CD14-positive monocyte (primary cell): ENCODE data around the gene SCN8A. TPM values are rescaled to one million over a fixed set of nuclear protein-coding genes. Genes with fewer than 3 reads are reported as not detected.
A peak's percentile ranks its signal among the peaks of the same experiment; 100 is the strongest.

Experiments used
- DNase-seq, 3 donors: peaks; one replicate each; pipeline ENCODE4 v3.0.0-alpha.2; 2011 to 2022
- H2AFZ ChIP-seq: 2 replicates; pipeline ENCODE4 v1.6.0; 2012; ENCODE audit warnings: mild to moderate bottlenecking, low read depth, low read length, inconsistent platforms; ENCODE audit not compliant: insufficient read depth, poor library complexity, severe bottlenecking
- H3K27ac ChIP-seq, 2 donors: 1 replicate in 1 of 2; 2 replicates in 1 of 2; pipeline ENCODE4 v1.5.1; 2012 to 2013; ENCODE audit warnings: low read length in 2 of 2, control low read depth in 1 of 2, inconsistent platforms in 1 of 2, low read depth in 1 of 2, mild to moderate bottlenecking in 1 of 2
- H3K27me3 ChIP-seq, 2 donors: one replicate each; pipeline versions ENCODE4 v1.6.0 to v1.6.1; 2011 to 2013; ENCODE audit warnings: low read length in 2 of 2; ENCODE audit not compliant: control insufficient read depth in 2 of 2, insufficient read depth in 2 of 2
- H3K36me3 ChIP-seq, 2 donors: replicated peaks in 1 of 2; 1 replicate in 1 of 2; 2 replicates in 1 of 2; pipeline versions ENCODE4 v1.5.1 to v1.6.1; 2012 to 2013; ENCODE audit warnings: low read length in 2 of 2, control low read depth in 1 of 2, inconsistent platforms in 1 of 2, mild to moderate bottlenecking in 1 of 2; ENCODE audit not compliant: insufficient read depth in 2 of 2, control insufficient read depth in 1 of 2
- H3K4me1 ChIP-seq, 2 donors: 1 replicate in 1 of 2; 2 replicates in 1 of 2; pipeline versions ENCODE4 v1.5.1 to v1.6.1; 2012 to 2013; ENCODE audit warnings: low read length in 2 of 2, control low read depth in 1 of 2, inconsistent platforms in 1 of 2, mild to moderate bottlenecking in 1 of 2, moderate library complexity in 1 of 2; ENCODE audit not compliant: insufficient read depth in 2 of 2, control insufficient read depth in 1 of 2
- H3K4me2 ChIP-seq: replicated peaks from 2 replicates; pipeline ENCODE3; 2012; ENCODE audit warnings: low read length, moderate library complexity, mild to moderate bottlenecking; ENCODE audit not compliant: poor library complexity, severe bottlenecking; ENCODE audit errors: extremely low read depth
- H3K4me3 ChIP-seq, 3 experiments: fragments of 200-600 bp in 1 of 3; sonication (generic) in 1 of 3; replicated peaks in 1 of 3; 1 replicate in 2 of 3; 2 replicates in 1 of 3; pipeline ENCODE4 v1.5.1; 2011 to 2013; ENCODE audit warnings: low read length in 3 of 3, mild to moderate bottlenecking in 3 of 3, control low read depth in 2 of 3, low read depth in 2 of 3, inconsistent platforms in 1 of 3, moderate library complexity in 1 of 3
- H3K79me2 ChIP-seq: 2 replicates; pipeline ENCODE4 v1.6.0; 2012; ENCODE audit warnings: mild to moderate bottlenecking, control low read depth, inconsistent platforms, low read length, moderate library complexity; ENCODE audit not compliant: insufficient read depth
- H3K9ac ChIP-seq: 2 replicates; pipeline ENCODE4 v1.6.0; 2017; ENCODE audit warnings: low read length, mild to moderate bottlenecking; ENCODE audit not compliant: insufficient read depth, poor library complexity, severe bottlenecking
- H3K9me3 ChIP-seq, 2 donors: replicated peaks in 1 of 2; 1 replicate in 1 of 2; 2 replicates in 1 of 2; pipeline versions ENCODE4 v1.5.1 to v1.6.1; 2012 to 2013; ENCODE audit warnings: low read length in 2 of 2, control low read depth in 1 of 2; ENCODE audit not compliant: control insufficient read depth in 1 of 2, insufficient read depth in 1 of 2
- H4K20me1 ChIP-seq: 2 replicates; pipeline ENCODE4 v1.6.0; 2012; ENCODE audit warnings: mild to moderate bottlenecking, low read length, control low read depth, moderate library complexity; ENCODE audit not compliant: insufficient read depth
- H3K27ac Mint-ChIP-seq, 7 donors: one replicate each; pipeline ENCODE4 v1.8.0; 2020; ENCODE audit warnings: mild to moderate bottlenecking in 7 of 7, mixed read lengths in 7 of 7, moderate library complexity in 6 of 7, inconsistent platforms in 2 of 7
- H3K27me3 Mint-ChIP-seq, 3 donors: one replicate each; pipeline ENCODE4 v1.8.0; 2021 to 2022; ENCODE audit warnings: low read depth in 3 of 3, mild to moderate bottlenecking in 3 of 3, mixed read lengths in 3 of 3, moderate library complexity in 3 of 3, inconsistent platforms in 1 of 3
- H3K36me3 Mint-ChIP-seq, 2 donors: one replicate each; pipeline ENCODE4 v1.8.0; 2020; ENCODE audit warnings: mixed read lengths in 2 of 2, inconsistent platforms in 1 of 2, mild to moderate bottlenecking in 1 of 2
- H3K4me1 Mint-ChIP-seq: one replicate; pipeline ENCODE4 v1.8.0; 2020; ENCODE audit warnings: mild to moderate bottlenecking, mixed read lengths
- H3K4me3 Mint-ChIP-seq, 2 donors: one replicate each; pipeline ENCODE4 v1.8.0; 2020; ENCODE audit warnings: mild to moderate bottlenecking in 2 of 2, mixed read lengths in 2 of 2, moderate library complexity in 1 of 2
- H3K9me3 Mint-ChIP-seq, 7 donors: one replicate each; pipeline ENCODE4 v1.8.0; 2020 to 2022; ENCODE audit warnings: mixed read lengths in 7 of 7, mild to moderate bottlenecking in 6 of 7, moderate library complexity in 6 of 7, inconsistent platforms in 2 of 7
- CTCF ChIP-seq: fragments of 200-600 bp; IDR thresholded peaks from one replicate; pipeline ENCODE4 v1.8.0; 2022; ENCODE audit warnings: antibody characterized with exemption, mild to moderate bottlenecking
- whole genome bisulfite sequencing: methylation state at CpG from one replicate; pipeline ENCODE4 v1.1.5; 2013; ENCODE audit warnings: missing lambda C conversion rate; ENCODE audit not compliant: insufficient coverage; 5-methylcytosine and 5-hydroxymethylcytosine counted together
- intact Hi-C, 2 donors: fragments of 100-400 bp; cut with micrococcal nuclease; formaldehyde crosslinking; loops; one replicate each; pipeline versions ENCODE4 v1.15.0 to v1.15.1; 2023
- polyA plus RNA-seq, 3 donors: library from polyadenylated mRNA; depleted of rRNA in 1 of 3; unstranded in 2 of 3; stranded (reverse) in 1 of 3; fragments of 300-500 nt in 2 of 3; fragments of >200 nt in 1 of 3; fragmentation: Illumina TruSeq in 2 of 3; gene quantifications; 1 replicate in 2 of 3; 2 replicates in 1 of 3; pipeline ENCODE4 v1.2.3, GENCODE V29; 2012 to 2021

Gene SCN8A
- polyA plus RNA-seq, 3 donors: 0.03 TPM; not detected in 2

GRCh38 chr12:51702587-51702986 lies 111.6 kb downstream of the SCN8A start:
- DNase-seq: peak in 2 of 3 donors; percentile 14 to 47
- Mint-ChIP-seq H3K4me3 (no peak overlapping the region), H3K27me3 (no peaks in the 10 kb centered on the region), H3K27ac (peak overlapping the region in 2 of 7 donors; percentile 25 to 28), H3K36me3 (no peaks in the 10 kb centered on the region), H3K9me3 (peaks cover 0 to 3% (median 0%) of the 10 kb centered on the region in 7 donors), H3K4me1 (peaks cover 27% of the 10 kb centered on the region)
- H3K4me2 ChIP-seq: no peak overlapping the region
- no peaks in the 10 kb centered on the region for H3K27me3 ChIP-seq
- H3K9ac ChIP-seq: no peak overlapping the region
- peaks cover 0 to 6% of the 10 kb centered on the region in 2 donors for H3K4me1 ChIP-seq
- no peak for TF ChIP-seq CTCF
- H3K9me3 ChIP-seq: no peaks in the 10 kb centered on the region
- intact Hi-C loops: no loop called here
- H3K79me2 ChIP-seq: no peaks in the 10 kb centered on the region
- no peaks in the 10 kb centered on the region for H3K36me3 ChIP-seq
- no peaks in the 10 kb centered on the region for H4K20me1 ChIP-seq
- WGBS: no CpG with 5 or more reads among the region's 1 CpG
- no peak overlapping the region for H2AFZ ChIP-seq
- no peak overlapping the region for H3K27ac ChIP-seq
- no peak overlapping the region for H3K4me3 ChIP-seq

- Histone ChIP-seq H2AFZ (no peak overlapping the region), H3K9ac (no peak overlapping the region), H4K20me1 (no peaks in the 10 kb centered on the region), H3K27me3 (no peaks in the 10 kb centered on the region), H3K4me3 (no peak overlapping the region), H3K36me3 (no peaks in the 10 kb centered on the region), H3K27ac (no peak overlapping the region), H3K9me3 (no peaks in the 10 kb centered on the region), H3K4me2 (no peak overlapping the region), H3K79me2 (no peaks in the 10 kb centered on the region), H3K4me1 (peaks cover 0 to 6% of the 10 kb centered on the region in 2 donors)
- H3K4me3 Mint-ChIP-seq: no peak overlapping the region
- intact Hi-C loops: no loop called here
- H3K9me3 Mint-ChIP-seq: no peaks in the 10 kb centered on the region
- peaks cover 27% of the 10 kb centered on the region for H3K4me1 Mint-ChIP-seq
- TF ChIP-seq CTCF: no peak
- no peaks in the 10 kb centered on the region for H3K27me3 Mint-ChIP-seq
- 100% methylated on average over 1 of the region's 1 CpG for WGBS
- DNase-seq: no peak
- H3K36me3 Mint-ChIP-seq: no peaks in the 10 kb centered on the region
- H3K27ac Mint-ChIP-seq: no peak overlapping the region
Observed at GRCh38 chr12:51705450-51705849, 114.4 kb downstream of the SCN8A start.
